NCI-H1092 treated with DMSO at 0.1 percent for 48 hours (cell line): ENCODE results near the gene ABI3.
"Not testable (repeated sequence)": the region's sequence is repeated elsewhere in the genome, so short reads cannot be mapped to it uniquely, and the experiment has no call there.

ENCODE experiments used
- DNase-seq: peaks from one replicate; lab custom pipeline; 2025; lab: John Stamatoyannopoulos, UW

ABI3 gene, protein sequence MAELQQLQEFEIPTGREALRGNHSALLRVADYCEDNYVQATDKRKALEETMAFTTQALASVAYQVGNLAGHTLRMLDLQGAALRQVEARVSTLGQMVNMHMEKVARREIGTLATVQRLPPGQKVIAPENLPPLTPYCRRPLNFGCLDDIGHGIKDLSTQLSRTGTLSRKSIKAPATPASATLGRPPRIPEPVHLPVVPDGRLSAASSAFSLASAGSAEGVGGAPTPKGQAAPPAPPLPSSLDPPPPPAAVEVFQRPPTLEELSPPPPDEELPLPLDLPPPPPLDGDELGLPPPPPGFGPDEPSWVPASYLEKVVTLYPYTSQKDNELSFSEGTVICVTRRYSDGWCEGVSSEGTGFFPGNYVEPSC

DNA sequence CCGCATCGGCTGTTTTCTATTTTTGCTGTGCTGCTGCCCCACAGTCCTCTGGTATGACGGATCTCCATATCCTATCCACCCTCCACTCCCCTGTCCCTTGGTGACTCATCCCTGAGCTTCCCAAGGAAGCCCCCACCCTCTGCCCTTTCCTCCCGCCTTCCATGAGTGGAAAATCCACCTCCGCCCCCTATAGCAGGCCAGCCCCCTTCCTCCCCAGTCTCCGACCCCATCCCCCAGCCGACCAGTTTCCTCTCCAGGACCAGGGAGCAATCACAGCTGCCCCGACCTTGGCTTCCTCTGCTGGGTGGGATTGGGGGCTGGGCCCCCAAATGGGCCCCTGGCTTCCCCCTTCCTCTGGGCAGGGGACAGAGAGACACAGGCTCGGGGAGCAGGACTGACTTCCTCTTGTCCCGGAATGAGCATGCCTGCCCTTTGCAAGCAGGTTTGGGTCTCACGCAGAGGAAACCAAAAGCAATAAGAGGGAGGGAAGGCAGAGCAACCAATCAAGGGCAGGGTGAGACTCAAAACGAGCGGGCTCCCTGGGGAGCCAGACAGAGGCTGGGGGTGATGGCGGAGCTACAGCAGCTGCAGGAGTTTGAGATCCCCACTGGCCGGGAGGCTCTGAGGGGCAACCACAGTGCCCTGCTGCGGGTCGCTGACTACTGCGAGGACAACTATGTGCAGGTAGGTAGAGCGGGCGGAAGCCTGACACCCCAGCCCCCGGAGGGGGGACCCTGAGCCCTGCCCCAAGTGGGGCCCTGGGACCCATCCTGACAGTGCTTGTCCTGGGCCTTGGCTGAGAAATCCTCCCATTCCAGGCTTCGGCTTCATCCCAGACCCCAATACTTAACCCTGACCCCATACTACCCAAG is at the start of gene ABI3, which contains the start of gene GNGT2:
Gene ABI3 (plus strand): TSS at position 550 of the 872 bp plus-strand sequence. CDS start 18 bp downstream, at position 568.
Gene GNGT2 (minus strand): TSS at position 417 of the 872 bp plus-strand sequence. CDS start 3,152 bp downstream, outside the sequence.
- no peak for DNase-seq

DNA sequence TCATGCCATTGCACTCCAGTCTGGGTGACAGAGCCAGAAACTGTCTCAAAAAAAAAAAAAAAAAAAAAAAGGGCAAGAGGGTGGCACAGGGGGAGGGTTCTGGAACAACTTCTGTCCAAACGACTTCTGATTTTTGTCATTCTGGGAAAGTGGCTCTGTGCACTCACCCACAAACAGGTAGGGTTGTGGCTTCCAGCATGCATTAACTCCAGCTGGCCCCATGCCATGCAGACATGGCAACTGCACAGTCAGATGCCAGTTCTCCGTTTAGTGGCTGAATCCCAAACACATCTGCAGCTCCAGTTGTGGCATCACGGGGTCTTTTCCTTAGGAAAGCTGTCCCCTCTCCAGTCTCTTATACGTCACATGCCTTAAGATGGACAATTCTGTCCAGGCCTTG is 47.6 kb upstream of the ABI3 start:
- DNase-seq = no peak

DNA sequence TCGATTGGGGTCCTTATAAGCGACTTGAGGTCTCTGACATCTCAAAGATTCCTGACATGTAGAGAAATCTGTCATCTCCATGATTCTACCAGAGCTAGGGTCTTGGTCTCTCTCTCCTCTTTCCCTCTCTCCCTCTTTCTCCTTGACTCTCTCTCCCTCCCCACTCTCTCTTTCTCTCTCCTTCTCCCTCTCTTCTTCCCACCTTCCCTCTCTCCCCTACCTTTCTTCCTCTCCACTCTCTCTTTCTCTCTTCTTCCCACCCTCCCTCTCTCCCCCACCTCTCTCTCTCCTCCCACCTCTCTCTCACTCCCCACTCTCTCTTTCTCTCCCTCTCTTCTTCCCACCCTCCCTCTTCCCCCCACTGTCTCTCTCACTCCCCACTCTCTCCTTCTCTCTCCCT is 45.4 kb upstream of the ABI3 start:
- no peak for DNase-seq

DNA sequence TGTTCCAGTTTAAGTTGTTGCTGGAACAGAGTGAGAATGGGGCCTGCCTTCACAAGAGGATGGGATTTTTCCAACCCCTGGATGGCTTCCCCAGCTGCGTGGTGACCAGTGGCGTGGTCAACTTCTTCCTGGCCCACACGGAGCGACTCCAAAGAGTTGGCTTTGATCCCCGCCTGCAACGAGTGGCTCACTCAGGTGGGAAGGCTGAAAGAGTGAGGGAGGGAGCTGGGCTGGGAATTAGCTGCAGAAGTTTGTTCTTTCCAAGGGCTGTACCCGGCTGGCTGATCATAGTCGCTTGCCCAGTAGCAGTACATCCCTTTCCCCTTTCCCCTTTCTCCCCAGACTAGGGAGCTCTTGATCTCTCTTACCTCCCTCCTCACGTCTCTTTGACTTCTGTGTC is 41.8 kb upstream of the ABI3 start:
- DNase-seq = no peak

DNA sequence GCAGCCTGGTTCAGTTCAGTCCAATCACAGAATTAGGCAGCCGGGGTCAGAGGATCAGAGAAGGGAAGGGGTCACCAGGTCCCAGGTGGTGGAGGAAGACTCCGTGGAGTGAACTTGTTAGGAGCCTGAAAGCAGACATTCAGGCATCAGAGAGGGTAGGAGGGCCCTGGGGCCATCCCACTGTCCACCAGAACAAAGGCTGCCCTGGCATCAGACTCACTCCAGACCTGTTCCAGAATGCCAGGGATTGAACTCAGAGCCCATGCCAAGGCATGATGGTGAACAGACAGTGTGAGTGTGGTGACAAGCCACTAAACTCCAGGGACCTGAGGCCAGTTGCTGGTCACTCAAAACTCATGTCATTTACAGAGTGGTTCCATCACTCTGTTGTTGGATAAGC is 40.3 kb upstream of the ABI3 start:
- DNase-seq = no peak

DNA sequence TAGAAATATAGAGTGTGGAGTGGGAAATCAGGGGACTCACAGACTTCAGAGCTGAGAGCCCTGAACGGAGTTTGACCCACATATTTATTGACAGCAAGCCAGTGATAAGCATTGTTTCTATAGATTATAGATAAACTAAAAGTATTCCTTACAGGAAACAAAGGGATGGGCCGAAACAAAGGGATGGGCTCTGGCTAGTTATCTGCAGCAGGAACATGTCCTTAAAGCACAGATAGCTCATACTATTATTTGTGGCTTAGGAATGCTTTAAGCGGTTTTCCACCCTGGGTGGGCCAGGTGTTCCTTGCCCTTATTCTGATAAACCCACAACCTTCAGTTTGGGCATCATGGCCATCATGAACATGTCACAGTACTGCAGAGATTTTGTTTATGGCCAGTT is 39.8 kb upstream of the ABI3 start:
- not testable (repeated sequence) for DNase-seq

DNA sequence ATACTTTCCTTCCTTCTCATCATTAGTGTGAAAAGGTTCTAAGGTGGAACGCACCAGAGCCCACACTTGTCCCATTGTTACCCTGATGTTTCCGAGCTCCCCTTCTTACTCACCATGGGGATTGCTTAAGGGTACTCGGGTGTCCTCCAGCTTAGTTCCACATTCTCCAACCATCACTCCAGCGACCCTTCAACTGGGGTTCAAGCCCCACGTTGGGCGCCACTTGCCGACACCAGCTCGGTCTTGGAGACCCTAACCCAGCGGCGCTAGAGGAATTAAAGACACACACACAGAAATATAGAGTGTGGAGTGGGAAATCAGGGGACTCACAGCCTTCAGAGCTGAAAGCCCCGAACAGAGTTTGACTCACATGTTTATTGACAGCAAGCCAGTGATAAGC is 34.5 kb upstream of the ABI3 start:
- not testable (repeated sequence) for DNase-seq

DNA sequence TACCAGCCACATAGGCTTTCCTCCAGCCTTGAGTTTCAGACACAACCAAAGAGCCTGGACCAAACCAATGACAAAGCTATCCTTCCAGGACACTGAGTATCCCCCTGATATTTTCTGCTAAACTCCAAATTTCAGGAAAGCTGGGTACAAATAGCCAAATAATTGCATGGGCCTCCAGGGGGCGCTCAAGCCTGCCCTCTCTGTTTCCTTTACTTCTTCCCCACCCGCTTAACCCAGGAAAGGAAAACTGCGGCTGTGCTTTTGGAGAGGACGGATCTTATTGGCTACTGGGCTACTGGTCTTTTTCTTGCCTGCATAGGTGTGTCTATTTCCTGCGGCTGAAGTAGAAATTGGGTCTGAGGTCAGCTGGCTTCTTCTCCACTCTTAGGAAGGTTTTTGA is 30.2 kb upstream of the ABI3 start:
- peak; percentile 19 for DNase-seq

DNA sequence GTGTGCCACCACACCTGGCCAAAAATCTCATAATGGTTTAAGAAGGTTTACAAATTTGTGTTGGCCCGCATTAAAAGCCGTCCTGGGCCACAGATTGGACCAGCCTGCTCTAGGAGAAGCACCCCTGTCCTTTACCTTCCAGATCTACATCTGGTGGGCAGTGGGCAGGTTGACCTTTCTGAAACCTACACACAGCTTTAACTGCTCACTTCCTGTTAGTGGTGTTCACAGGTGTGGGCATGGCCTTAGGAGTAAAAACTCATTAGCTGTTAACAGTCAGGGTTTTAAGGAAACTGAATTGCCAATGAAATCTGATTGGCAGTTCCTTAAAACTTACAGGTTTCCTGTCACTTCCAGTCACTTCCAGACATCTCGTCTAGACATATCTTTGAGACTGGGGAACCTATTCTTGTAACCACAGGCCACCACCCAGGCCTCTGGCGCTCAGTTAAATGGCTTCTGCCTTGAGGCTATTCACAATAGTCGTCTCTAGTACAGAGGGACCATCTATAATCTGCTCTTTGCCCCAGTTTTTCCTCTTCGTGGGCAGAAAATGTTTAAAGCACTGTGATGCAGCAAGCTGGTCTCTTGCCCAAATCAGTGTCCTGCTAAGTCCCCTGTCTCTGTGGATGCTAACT is 29.4 kb upstream of the ABI3 start:
- no peak for DNase-seq

DNA sequence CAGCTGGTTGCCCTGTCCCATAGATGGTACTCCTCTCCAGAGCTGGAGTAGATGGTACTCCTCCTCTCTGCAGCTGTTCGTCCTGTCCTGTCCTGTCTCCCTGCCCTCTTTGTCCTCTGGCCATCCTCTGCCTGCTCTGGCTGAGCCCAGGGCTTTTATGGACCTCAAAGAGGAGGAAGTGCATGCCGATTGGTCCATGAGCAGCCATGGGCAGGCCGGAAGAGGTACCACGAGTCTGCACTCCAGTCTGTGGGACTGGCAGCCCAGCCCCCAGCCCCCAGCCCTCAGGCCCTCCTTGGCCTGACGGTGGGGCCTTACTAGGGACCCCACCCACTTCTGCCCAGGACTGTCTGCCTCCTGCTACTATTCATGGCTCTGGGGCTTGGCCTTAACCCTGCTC is 27.2 kb upstream of the ABI3 start:
- no peak for DNase-seq

DNA sequence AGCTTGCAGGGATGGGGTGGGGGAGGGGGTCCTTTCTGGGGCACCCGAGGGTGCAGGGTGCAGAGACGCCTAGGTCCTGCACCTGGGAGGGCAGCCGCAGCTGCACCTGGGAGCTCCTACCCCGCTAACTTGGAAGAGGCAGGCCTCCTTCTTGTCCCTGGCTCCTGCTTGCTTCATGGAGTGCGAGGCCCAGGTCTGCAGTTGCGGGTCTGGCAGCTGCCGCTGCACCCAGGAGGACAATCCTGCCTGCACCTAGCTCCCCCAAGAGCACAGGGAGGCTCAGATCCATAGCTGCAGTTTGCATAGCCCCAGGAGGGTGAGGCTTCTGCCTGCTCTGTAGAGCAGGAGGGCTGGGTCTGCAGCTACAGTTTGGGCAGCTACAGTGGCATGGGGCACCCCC is 26.7 kb upstream of the ABI3 start:
- no peak for DNase-seq

DNA sequence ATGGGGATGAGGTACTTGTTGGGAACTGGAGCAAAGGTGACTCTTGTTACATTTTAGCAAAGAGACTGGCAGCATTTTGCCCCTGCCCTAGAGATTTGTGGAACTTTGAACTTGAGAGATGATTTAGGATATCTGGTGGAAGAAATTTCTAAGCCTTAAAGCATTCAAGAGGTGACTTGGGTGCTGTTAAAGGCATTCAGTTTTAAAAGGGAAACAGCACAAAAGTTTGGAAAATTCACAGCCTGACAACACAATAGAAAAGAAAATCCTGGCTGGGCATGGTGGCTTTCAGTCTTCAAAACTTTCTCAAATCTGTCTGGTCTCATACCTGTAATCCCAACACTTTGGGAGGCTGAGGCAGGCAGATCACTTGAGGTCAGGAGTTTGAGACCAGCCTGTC is 26.0 kb upstream of the ABI3 start:
- DNase-seq = not testable (repeated sequence)

DNA sequence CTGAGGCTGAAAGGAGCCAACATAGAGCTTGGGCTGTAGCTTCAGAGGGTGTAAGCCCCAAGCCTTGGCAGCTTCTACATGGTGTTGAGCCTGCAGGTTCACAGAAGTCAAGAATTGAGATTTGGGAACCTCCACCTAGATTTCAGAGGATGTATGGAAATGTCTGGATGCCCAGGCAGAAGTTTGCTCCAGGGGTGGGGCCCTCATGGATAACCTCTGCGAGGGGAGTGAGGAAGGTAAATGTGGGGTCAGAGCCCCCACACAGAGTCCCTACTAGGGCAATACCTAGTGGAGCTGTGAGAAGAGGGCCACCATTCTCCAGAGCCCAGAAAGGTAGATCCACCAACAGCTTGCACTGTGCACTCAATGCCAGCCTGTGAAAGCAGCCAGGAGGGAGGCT is 25.1 kb upstream of the ABI3 start:
- DNase-seq = not testable (repeated sequence)

DNA sequence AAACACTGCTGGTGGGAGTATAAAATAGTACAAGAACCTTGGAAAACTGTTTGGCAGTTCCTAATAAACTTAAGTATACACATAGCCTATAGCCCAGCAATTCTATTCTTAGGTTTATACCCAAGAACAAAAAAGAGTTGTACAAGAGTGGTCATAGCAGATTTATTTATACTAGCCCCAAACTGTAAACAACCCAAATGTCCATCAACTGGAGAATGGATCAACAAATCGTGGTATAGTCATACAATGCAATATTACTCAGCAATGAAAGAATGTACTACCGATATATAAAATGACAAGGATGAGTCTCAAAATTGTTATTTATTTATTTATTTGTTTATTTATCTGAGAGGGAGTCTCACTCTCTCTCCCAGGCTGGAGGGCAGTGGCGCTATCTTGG is 23.2 kb upstream of the ABI3 start:
- no peak for DNase-seq

DNA sequence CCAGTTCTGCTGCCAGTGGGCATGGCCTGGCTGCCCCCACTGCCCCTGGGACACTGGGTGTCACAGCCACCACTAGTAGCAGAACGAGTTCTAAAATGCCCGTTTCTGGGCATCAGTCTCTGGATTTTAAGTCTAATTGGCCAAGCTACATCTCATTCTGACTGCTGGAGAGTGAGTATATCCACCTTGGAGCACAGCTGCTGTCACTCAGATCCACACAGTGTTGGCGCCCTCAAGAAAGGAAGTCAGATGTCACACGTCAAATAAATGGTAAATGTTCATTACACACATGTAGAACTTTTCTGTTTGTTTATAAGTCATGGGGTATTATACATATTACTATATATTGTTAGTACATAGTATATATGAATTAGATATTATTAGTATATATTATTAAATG is 19.6 kb upstream of the ABI3 start:
- DNase-seq = no peak

DNA sequence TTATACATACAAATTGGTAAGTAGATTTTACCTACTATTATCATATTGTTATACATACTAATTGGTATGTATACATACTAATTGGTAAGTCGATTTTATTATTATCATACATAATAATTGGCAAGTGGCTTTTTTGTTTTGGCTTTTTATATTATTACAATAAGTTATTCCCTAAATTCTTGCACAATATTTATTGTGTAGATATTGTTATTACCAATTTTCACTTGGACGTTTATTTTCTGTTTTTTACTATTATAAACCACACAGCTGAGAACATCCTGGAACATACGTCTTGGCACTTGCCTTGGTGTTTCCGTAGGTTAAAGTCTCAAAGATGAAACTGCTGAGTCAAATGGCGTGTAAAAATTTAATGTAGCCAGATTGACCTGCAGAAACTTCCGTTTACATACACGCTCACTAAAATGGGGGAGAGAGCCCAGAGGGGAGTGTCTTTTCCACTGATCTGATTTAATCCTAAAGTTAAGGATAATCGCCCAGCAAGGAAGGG is 19.0 kb upstream of the ABI3 start:
- DNase-seq = no peak

DNA sequence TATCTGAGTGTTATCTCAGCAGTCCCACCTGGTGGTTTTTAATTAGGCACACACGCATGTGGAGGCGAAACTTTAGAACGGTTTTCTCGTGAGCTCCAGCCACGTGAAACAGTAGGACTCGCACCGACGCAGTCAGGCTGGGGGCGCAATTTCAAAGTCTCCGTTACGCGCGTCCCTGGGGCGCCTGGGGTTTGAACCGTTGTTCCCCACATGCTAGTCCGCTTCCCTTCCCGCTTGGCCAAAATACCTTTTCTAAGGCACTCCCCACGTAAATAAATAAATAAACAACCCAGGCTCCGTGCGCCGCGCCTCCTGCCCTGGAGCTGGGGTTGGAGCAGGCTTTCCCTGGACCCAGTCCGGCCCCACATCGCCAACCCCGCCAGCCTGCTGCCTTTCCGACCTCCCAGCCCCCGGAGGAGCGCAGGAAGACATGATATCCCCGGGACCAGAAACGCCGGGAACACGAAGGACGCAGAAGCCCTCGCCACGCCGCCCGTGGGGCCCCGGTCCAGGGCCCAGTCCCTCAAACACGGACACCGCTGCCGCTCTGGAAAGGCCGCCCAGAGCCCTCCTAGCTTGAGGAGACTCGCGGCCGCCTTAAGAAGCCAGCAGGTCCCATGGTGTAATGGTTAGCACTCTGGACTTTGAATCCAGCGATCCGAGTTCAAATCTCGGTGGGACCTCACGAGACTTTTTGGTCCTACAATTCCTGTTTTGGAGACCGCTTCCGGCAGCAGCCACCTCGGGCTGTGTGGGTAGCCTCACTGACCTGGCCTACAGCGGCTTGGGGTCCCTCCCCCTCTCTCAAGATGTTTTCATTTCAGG is 18.4 kb upstream of the ABI3 start:
- DNase-seq = peak; percentile 76

DNA sequence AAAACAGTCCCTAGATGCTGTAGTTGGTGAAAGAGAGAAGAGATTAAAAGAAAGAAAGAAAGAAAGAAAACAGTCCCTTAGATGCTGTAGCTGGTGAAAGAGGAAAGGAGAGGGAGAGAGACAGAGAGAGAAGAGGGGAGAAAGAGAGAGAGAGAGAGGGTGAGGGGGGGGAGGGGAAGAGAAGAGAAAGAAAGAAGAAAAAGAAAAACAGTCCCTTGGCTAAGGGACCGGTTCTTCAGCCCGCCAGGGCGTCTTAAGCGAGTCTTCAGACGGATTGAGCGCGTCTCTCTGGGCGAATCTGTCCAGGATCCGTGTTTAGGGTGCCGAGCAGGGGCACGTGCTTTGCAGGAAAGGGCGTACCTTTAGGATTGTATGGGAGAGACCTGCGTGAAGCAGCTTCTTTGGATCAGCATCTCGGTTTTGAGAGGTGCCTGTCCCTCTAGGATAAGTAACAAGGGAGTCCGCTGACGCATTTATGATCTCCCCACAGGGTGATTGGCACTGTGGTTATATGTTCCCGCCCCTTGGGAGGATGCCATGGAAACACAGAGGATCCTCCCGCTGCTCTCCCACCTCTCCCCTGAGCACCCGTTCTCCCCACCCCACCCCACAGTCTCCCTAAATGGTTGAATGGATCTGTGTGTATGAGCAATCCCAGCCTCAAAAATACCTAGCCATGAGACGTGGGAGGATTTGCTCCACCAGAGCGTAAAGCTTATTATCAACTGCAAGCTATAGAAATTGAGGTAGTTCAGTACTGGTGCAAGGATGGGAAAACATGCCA is 16.8 kb upstream of the ABI3 start:
- peak; percentile 2 for DNase-seq

DNA sequence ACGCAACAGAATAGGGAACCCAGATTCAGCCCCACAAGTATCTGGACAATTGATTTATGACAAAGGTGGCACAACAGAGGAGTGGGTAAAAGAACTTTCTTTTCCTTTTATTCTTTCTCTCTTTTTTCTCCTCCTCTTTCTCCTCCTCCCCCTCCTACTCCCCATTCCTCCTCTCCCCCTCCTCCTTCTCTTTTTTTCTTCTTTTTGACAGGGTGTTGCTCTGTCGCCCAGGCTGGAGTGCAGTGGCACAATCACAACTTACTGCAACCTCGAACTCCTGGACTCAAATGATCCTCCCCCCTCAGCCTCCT is 16.3 kb upstream of the ABI3 start:
- no peak for DNase-seq

DNA sequence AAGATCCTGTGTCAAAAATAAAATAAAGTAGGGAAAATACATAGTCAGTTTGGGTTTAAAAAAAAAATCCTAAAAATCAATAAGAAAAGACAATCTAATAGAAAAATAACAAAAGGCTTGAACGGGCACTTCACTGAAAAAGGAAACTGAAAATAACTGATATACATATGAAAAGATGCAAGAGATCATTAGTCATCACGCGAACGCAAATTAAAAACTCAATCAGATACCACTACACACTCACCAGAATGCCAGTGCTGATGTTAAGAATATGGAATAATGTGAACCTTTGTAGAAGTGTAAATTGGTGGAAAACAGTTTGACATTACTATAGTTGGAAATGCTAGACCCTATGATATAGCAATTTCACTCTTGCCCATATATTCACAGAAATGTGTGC is 14.8 kb upstream of the ABI3 start:
- no peak for DNase-seq

DNA sequence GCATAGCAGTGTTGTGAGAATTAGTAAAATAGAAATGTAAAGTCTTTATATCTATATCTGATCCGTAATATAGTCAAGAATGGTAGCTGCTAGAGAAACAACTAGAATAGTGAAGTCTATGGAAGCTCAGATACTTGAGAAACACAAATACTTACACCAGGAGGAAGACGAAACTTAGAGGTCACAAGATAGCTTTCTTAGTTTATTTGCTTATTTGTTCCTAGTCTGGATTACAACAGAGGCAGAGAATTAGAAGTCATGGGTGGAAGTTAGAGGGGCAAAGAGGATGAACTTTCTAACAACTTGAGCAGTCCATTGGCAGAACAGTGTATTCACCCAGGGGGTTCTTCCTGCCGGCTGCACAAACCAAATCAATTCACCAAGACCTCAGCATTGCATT is 14.0 kb upstream of the ABI3 start:
- DNase-seq = no peak
